Islet of Langerhans (tissue), 1 donor: Measurements from ENCODE around the gene DNAH17.

Experiments
- FAIRE-seq: peaks from one replicate; lab custom pipeline; 2011; peaks lifted over from hg19 to GRCh38; lab: Jason Lieb, UNC

DNAH17 gene

GRCh38 chr17:78541488-78542206, 35.5 kb downstream of the DNAH17 start:
- no peak for FAIRE-seq

DNA sequence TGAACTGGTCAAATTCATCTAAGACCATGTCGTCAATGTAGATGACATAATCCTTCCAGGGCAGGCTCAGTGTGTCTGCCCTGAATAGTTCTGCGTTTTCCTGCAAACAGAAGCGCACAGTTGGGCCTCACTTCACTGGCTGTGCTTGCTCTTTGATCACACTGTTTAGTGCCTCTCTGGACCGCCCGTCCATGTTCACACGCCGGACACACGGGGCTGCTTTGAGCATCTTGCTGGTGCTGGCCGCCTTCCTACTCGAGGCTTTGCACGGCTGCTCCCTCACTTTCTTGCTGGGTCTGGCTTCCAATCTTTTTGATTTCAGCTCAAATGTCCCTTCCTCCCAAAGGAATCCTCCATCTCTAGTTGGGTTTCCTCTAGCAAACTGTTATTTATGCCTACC, 37.4 kb downstream of the DNAH17 start:
- FAIRE-seq, result no peak

DNA sequence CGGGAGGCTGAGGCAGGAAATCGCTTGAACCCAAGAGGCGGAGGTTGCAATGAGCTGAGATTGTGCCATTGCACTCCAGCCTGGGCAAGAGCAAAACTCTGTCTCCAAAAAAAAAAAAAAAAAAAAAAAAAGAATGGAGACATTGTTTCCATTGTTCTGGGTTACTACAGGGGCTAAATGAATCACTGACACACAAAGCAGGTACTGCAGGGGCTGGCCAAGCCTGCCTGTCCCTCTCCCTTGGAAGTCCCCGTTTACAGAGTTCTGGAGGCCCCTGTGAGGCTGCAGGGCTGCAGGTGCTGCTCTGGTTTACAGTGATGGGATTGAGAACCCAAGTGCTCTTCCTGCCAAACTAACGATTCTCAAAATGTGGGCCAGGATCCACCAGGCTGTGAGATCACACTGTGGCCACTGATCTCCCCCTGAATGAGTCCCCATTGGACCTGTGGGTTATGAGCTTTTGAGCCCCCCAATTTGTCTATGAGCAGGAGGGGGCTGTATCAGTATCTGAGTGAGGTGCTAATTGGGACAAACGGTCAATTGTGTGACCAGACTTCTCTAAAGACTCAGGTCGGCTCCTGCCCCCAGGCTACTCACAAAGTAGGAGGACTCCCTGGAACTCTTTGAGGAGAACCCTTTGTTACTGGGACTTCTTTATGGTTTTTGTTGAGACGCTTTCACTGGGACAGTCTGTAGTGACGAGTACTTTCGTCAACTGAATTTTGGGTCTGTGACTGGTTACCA, 39.0 kb downstream of the DNAH17 start:
- no peak for FAIRE-seq

DNA sequence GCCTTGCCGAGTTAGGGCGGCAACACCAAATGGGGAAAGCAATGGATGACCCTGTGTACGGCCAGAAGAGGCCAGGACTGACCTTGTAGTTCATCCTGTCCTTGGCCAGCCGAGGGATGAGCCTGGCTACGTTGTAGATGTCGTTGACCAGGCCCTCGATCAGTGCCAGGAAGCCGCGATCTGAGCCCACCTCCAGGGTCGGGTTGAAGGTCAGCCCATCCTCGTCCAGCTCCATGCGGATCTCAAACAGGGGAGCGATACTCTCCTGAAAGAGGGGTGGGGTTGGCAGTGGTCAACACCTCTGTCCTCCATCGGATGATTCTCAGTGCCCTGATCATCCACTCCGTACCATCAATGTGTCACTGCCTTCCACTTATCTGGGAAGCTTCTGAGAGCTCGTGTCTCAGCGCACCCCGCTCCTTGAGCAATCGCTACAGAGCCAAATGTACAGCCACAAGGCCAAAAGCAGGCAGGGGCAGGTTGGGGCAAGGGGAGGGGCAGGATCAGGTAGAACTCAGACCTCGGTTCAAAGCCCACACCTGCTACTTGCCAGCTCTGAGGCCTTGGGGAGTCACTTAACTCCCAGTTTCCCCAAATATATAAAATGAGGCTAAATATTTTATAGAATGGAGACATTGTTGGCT, 39.9 kb downstream of the DNAH17 start:
- no peak for FAIRE-seq

DNA sequence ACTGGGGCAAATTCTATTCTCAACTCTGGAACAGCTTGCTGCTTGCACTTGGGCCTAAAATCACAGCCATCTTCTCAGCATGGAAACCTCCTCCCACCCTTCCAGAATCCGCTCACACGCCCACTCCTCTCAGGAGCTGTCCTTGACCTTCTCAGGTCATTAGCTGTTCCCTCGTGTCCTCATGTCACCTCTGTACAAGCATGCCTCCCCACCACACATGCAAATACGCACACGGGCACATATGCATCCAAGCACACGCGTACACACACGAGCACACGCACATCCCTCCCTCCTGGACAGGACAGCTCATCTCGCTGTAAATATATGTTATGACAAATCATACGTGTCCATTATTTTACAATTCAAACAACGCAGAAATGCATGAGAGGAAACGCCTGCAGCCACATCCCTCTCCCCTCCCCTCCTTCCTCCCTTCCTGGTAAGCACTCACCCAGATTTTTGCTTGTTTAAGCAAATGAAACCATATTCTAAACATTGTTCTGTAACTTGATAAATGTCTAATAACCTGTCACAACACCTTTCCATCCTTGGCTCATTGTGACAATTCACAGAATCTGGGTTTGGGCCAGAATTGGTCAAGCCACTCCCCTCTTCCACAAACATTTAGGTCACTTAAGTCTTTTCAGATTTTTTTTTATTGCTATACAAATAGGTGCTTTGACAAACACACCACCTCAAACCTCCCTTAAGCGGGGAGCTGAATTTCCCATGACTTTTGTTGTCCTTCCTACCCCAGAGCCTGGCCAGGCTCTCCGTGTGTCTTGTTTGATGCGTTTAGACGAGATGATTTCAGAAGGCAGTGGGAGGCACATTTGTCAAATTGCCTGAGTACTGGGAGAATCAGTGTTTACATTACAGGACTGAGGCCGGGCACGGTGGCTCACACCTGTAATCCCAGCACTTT, 41.7 kb downstream of the DNAH17 start:
- no peak for FAIRE-seq

- no peak for FAIRE-seq
Observed at GRCh38 chr17:78534492-78535272, 42.5 kb downstream of the DNAH17 start.

GRCh38 chr17:78532922-78533640, 44.1 kb downstream of the DNAH17 start:
- FAIRE-seq, result no peak

DNA sequence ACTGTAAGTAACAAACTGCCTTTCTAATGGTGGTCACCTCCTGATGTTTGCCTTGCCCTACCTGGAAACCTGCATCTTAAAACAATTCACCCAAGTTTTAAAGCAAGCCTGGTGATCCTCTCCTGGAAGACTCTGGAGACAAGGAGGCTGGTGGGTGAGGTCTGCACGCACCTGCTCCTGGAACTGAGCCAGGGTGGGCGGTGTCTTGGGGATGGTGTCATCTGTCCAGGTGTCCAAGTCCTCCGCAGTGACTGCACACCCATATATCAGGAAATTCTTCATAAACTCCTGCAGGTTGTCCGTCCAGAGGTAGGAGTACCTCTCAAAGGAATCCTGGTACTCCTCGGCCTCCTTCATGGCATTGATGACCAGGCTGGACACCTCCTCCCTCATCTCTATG, 44.9 kb downstream of the DNAH17 start:
- no peak for FAIRE-seq

DNA sequence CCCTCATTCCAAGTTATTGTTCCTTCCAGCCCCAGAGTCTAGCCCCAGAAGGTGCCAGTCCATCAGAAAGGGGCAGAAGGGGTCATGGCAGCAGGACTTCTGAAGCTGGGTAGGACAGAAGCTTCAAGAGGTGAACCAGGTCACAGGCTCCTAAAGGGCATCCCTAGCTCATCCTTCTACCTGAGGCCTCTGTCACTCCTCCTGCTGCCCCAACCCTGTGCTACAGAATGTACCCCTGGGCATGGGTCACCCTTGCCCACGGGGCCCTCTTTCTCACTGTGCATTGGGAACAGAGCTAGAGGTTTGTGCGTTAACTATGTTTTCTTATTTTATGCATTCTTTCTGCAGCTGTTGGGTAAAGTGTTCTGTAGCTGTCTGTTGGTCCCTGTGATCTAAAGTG, 46.5 kb downstream of the DNAH17 start:
- FAIRE-seq, result no peak

DNA sequence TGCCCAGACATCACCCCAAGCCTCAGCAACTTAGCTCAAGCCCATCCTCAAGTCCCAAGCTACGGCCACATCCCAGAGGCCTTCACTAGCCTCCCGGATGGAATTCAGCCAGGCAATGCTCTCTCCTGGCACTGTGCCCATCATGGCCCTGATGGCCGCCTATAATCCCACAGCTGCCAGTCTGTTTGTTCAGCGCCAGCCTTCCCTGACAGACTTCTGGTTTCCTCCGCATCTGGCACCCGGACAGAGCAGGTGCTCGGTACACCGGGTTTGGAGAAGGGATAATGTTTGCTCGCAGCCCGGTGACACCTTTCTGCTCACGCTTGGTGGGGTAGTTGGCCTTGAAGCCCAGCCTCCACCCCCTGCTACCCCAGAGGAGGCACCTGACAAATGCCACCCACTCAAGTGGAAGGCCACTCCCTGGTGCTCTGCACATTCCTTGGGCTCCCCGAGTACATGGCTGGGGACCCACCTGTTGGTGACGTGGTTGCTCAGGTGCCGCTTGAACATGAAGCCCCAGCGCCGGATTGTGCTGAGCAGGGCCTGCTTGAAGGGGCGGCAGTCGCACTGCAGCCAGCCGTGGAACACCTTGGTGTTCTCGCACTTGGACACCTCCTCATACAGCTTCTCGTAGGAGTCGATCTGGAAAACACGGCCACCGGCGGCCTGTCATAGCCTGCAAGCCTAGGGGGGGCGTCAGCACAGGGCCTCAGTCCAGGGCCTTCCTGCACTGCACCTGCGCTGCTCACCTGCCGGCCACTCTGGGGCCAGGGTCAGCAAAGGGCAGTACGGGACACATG, 47.1 kb downstream of the DNAH17 start:
- no peak for FAIRE-seq

DNA sequence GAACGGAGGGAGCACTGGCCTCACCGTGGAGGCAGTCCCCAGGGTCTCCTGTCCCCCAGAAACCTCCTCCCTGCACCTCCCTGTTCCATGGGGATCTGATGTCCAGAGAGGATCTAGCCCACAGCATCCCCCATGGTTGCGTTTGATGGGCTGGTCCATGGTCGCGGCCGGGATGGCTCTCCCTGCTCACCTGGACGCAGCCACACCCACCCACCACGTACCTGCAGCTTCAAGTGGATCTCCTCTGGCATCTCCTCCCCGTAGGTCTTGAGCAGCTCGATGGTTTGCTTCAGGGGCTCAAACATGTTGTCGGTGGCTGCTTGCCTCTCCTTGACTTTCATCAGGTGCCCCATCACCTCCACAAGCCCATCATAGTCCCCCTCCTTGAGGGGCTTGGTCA, 47.9 kb downstream of the DNAH17 start:
- no peak for FAIRE-seq

DNA sequence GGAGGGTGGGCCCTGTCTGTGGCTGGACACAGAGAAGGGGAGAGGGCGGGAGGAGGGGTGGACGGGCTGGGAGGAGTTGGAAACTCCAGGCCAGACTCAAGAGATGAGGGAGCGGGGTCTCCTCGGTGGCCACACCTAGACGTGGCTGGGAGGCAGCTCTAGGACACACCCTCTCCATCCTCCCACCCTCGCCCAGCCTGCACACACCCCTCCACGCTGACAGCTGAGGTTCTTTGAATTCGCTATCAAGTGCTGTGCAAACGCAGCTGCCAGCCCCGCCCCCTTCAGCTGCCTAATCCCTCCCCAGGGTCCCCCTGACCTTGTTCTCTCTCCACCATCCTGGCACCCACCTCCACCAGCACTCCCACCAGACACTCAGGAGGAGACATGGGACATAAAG, 48.7 kb downstream of the DNAH17 start:
- no peak for FAIRE-seq

DNA sequence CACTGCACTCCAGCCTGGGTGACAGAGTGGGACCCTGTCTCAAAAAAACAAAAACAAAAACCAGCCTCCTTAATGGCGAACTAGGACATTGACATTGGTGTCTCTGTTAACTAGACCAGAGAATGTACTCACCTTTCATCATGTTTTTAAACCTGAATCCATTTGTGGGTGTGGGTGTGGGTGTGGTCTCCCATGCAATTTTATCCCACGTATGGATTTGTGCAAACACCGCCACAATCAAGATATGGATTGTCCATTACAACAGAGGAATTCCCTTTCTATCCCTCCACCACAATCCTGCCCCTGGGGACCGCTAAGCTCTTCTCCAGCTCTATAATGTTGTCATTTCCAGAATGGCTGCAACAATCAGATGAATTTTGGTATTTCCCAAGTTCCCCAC, 49.9 kb downstream of the DNAH17 start:
- FAIRE-seq, result no peak

- FAIRE-seq, result no peak
Observed at GRCh38 chr17:78526231-78527025, 50.8 kb downstream of the DNAH17 start.

DNA sequence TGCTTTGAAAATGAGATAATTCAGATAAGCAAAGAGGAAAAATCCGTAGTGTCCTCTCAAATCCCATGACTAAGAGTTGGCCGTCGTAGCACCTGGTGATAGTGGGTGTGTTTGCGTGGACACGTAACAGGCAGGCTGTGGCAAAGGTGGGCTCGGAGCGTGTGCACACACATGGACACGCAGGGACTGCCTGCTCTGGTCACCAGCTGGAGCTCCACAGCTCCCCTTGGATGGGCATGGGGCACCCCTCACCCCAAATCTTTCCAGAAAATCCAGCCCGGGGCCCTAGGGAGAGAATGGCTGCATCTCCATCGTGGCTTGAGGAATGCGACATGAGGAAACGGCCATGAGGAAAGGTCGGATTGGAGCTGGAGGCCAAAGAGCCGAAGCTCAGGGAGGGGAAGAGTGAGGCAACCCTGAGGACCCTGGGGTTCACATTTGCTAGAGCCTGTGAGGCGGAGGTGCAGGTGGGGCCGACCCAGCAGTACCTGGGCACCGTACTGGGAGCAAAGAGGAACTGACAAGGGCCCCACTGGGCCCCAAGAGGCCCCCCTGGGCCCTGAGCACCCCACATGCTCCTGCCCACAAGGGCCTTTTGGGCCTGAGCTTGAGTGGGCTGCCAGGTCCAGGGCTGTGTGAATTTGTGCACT, 51.6 kb downstream of the DNAH17 start:
- no peak for FAIRE-seq

- no peak for FAIRE-seq
Observed at GRCh38 chr17:78524870-78525510, 52.2 kb downstream of the DNAH17 start.

DNA sequence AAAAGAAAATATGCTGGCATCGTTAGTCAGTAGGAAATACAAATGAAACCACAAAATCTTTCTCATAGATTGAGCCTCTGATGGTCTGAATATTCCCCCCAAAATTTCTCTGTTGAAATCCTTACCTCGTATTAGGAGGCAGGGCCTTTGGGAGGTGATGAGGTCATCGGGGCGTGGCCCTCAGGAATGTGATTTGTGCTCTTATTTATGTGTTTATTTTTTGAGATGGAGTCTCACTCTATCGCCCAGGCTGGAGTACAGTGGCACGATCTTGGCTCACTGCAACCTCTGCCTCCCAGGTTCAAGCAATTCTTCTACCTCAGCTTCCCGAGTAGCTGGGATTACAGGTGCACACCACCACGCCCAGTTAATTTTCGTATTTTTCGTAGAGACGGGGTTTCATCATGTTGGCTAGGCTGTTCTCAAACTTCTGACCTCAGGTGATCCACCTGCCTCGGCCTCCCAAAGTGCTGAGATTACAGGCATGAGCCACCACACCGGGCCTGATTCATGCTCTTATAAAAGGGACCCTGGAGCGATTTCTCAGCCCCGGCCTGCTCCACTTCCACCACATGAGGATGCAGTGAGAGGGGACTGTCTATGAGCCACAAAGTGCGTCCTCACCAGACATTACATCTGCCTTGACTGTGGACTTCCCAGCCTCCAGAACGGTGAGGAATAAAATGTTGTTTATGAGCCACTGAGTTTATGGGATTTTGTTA, 53.1 kb downstream of the DNAH17 start:
- FAIRE-seq, result no peak
